Liver (tissue), 9 donors: ENCODE results near the gene LATS2. TPM values are rescaled to one million over a fixed set of nuclear protein-coding genes. Genes with fewer than 3 reads are reported as not detected.

ENCODE experiments used
- DNase-seq: peaks from one replicate; pipeline ENCODE4 v3.0.0-alpha.2; 2017; ENCODE audit warnings: low spot score
- H3K27ac ChIP-seq, 2 donors: one replicate each; pipeline ENCODE4 v1.7.0; 2013; ENCODE audit warnings: inconsistent platforms in 2 of 2, low read length in 2 of 2, control low read depth in 1 of 2, low read depth in 1 of 2, mild to moderate bottlenecking in 1 of 2
- H3K27me3 ChIP-seq, 4 donors: one replicate each; pipeline versions ENCODE4 v1.6.1 to v1.7.0; 2013; ENCODE audit warnings: low read length in 3 of 4, inconsistent platforms in 1 of 4, mild to moderate bottlenecking in 1 of 4, moderate library complexity in 1 of 4; ENCODE audit not compliant: control insufficient read depth in 4 of 4, insufficient read depth in 4 of 4
- H3K36me3 ChIP-seq, 4 donors: one replicate each; pipeline versions ENCODE4 v1.6.1 to v1.7.0; 2013; ENCODE audit warnings: low read length in 3 of 4, mild to moderate bottlenecking in 3 of 4, low read depth in 1 of 4, moderate library complexity in 1 of 4; ENCODE audit not compliant: control insufficient read depth in 4 of 4, insufficient read depth in 3 of 4
- H3K4me1 ChIP-seq, 4 donors: one replicate each; pipeline versions ENCODE4 v1.6.1 to v1.7.0; 2013; ENCODE audit warnings: low read length in 3 of 4, mild to moderate bottlenecking in 3 of 4, moderate library complexity in 1 of 4; ENCODE audit not compliant: control insufficient read depth in 4 of 4, insufficient read depth in 4 of 4
- H3K4me3 ChIP-seq, 3 donors: one replicate each; pipeline versions ENCODE4 v1.6.1 to v1.7.0; 2013; ENCODE audit warnings: low read length in 3 of 3, control low read depth in 1 of 3, low read depth in 1 of 3, mild to moderate bottlenecking in 1 of 3
- H3K9ac ChIP-seq, 2 donors: one replicate each; pipeline ENCODE4 v1.7.0; 2013; ENCODE audit warnings: low read length in 2 of 2, mild to moderate bottlenecking in 2 of 2, moderate library complexity in 2 of 2, control low read depth in 1 of 2, low read depth in 1 of 2
- H3K9me3 ChIP-seq, 4 donors: one replicate each; pipeline versions ENCODE4 v1.6.1 to v1.7.0; 2013; ENCODE audit warnings: low read length in 3 of 4; ENCODE audit not compliant: control insufficient read depth in 4 of 4
- FOXA1 ChIP-seq: IDR thresholded peaks from 2 replicates; pipeline ENCODE4 v1.6.1; 2016; ENCODE audit warnings: antibody characterized with exemption
- FOXA2 ChIP-seq: IDR thresholded peaks from 2 replicates; pipeline ENCODE4 v1.6.1; 2016; ENCODE audit warnings: antibody characterized with exemption
- GABPA ChIP-seq, 2 donors: IDR thresholded peaks in 1 of 2; conservative IDR thresholded peaks in 1 of 2; 2 replicates each; pipeline ENCODE4 v1.6.1; 2016; ENCODE audit warnings: antibody characterized with exemption in 2 of 2, mild to moderate bottlenecking in 1 of 2, moderate library complexity in 1 of 2
- HNF4A ChIP-seq, 2 donors: conservative IDR thresholded peaks; 2 replicates each; pipeline ENCODE4 v1.6.1; 2016; ENCODE audit warnings: antibody characterized with exemption in 2 of 2, mild to moderate bottlenecking in 2 of 2
- JUND ChIP-seq, 2 donors: IDR thresholded peaks; 2 replicates each; pipeline ENCODE4 v1.6.1; 2016; ENCODE audit warnings: antibody characterized with exemption in 2 of 2
- NR2F2 ChIP-seq: IDR thresholded peaks from 2 replicates; pipeline ENCODE4 v1.6.1; 2016; ENCODE audit warnings: antibody characterized with exemption
- TAF1 ChIP-seq: conservative IDR thresholded peaks from 2 replicates; pipeline ENCODE4 v1.6.1; 2016; ENCODE audit warnings: antibody characterized with exemption, mild to moderate bottlenecking
- YY1 ChIP-seq: IDR thresholded peaks from 2 replicates; pipeline ENCODE4 v1.6.1; 2016; ENCODE audit warnings: antibody characterized with exemption, mild to moderate bottlenecking
- WGBS: extraction: QIAGEN DNeasy Blood & Tissue Kit; methylation state at CpG from one replicate; pipeline ENCODE4 v1.1.7; 2013; 5-methylcytosine and 5-hydroxymethylcytosine counted together
- polyA plus RNA-seq, 2 donors: library from polyadenylated mRNA; stranded (reverse) in 1 of 2; unstranded in 1 of 2; fragments of 200-250 nt in 1 of 2; fragments of >200 nt in 1 of 2; fragmentation: Nextera tagmentation in 1 of 2; extraction: Ambion mirVana in 1 of 2; gene quantifications; one replicate each; pipeline versions ENCODE4 v1.2.1 to v1.2.3, GENCODE V29; 2013 to 2015
- total RNA-seq, 2 donors: library from RNA; depleted of rRNA; stranded (reverse); fragments of >200 nt; gene quantifications; one replicate each; pipeline ENCODE4 v1.2.3, GENCODE V29; 2014
- TF ChIP-seq, protein P1 (sequence below): IDR thresholded peaks from 2 replicates; pipeline ENCODE4 v1.6.1; 2016; ENCODE audit warnings: antibody characterized with exemption
- TF ChIP-seq, protein P2 (sequence below): fragments of 150-350 bp; IDR thresholded peaks from 2 replicates; pipeline ENCODE4 v1.5.1; 2017; ENCODE audit warnings: improper control_type of control experiment, low read depth, low read length; ENCODE audit not compliant: missing input control
- TF ChIP-seq, protein P3 (sequence below): IDR thresholded peaks from 2 replicates; pipeline ENCODE4 v1.6.1; 2016; ENCODE audit warnings: antibody characterized with exemption
- TF ChIP-seq, protein P4 (sequence below): IDR thresholded peaks from 2 replicates; pipeline ENCODE4 v1.6.1; 2016; ENCODE audit warnings: antibody characterized with exemption, mild to moderate bottlenecking
- TF ChIP-seq, protein P5 (sequence below): IDR thresholded peaks from 2 replicates; pipeline ENCODE4 v1.6.1; 2016; ENCODE audit warnings: antibody characterized with exemption
- donor health status: healthy.
- donor health status: healthy.
- donor health status: healthy.
- donor health status: healthy.
- donor health status: healthy.

LATS2 gene
- total and polyA plus RNA-seq, 4 donors: 1.6 to 7.0 (median 4.4) TPM

DNA sequence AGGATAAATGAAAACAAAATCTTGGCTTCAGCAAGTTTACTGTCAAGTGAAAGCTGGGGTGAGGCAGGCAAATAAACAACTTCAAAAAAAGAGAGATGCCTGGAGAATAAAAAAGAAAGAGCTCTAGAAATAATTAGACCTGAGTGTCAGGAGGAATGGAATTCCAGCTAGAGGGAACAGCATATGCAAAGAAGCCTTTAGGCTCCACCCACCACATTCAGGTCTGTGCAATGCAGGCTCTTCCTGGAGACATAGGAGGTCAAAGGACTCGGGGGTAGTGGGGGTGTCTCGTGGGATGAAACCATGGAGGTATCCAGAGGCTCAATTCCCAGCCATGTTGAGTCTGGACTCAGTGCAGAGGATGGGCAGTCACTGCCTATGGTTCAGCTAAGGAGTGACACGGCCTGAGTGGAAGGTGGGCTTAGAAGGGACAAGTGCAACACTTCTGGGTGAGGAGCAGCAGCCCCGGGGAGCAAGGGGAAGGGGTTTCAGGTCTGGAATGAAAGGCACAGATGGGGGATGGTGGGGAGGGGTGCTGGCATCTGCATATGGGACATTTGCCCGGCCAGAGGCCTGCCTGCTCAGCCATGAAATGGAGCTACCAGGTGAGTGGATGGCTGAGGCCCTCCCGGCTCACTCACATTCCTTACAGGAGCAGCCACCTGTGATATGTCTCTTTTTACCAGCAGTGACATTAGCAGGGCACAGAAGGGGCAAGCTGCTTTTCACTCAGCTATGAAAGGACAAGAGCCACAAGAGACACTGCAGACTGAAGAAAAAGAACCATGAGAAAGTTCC is 12.3 kb downstream of the LATS2 start:
- H3K4me1 ChIP-seq: peaks cover 0 to 1% (median 1%) of the 10 kb centered on the region in 4 donors
- no peak for TF ChIP-seq YY1
- no peak for TF ChIP-seq FOXA2
- TF ChIP-seq, protein P1, sequence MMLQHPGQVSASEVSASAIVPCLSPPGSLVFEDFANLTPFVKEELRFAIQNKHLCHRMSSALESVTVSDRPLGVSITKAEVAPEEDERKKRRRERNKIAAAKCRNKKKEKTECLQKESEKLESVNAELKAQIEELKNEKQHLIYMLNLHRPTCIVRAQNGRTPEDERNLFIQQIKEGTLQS: no peak
- TF ChIP-seq, protein P2, sequence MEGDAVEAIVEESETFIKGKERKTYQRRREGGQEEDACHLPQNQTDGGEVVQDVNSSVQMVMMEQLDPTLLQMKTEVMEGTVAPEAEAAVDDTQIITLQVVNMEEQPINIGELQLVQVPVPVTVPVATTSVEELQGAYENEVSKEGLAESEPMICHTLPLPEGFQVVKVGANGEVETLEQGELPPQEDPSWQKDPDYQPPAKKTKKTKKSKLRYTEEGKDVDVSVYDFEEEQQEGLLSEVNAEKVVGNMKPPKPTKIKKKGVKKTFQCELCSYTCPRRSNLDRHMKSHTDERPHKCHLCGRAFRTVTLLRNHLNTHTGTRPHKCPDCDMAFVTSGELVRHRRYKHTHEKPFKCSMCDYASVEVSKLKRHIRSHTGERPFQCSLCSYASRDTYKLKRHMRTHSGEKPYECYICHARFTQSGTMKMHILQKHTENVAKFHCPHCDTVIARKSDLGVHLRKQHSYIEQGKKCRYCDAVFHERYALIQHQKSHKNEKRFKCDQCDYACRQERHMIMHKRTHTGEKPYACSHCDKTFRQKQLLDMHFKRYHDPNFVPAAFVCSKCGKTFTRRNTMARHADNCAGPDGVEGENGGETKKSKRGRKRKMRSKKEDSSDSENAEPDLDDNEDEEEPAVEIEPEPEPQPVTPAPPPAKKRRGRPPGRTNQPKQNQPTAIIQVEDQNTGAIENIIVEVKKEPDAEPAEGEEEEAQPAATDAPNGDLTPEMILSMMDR: no peak
- no peak for TF ChIP-seq TAF1
- TF ChIP-seq, protein P3, sequence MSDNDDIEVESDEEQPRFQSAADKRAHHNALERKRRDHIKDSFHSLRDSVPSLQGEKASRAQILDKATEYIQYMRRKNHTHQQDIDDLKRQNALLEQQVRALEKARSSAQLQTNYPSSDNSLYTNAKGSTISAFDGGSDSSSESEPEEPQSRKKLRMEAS: no peak
- no peak for TF ChIP-seq JUND (IDR thresholded peaks at IDR 0.05)
- no peak for TF ChIP-seq GABPA (IDR thresholded peaks at IDR 0.05 in 1 of 2, conservative IDR thresholded peaks at IDR 0.05 in 1 of 2)
- TF ChIP-seq, protein P4, sequence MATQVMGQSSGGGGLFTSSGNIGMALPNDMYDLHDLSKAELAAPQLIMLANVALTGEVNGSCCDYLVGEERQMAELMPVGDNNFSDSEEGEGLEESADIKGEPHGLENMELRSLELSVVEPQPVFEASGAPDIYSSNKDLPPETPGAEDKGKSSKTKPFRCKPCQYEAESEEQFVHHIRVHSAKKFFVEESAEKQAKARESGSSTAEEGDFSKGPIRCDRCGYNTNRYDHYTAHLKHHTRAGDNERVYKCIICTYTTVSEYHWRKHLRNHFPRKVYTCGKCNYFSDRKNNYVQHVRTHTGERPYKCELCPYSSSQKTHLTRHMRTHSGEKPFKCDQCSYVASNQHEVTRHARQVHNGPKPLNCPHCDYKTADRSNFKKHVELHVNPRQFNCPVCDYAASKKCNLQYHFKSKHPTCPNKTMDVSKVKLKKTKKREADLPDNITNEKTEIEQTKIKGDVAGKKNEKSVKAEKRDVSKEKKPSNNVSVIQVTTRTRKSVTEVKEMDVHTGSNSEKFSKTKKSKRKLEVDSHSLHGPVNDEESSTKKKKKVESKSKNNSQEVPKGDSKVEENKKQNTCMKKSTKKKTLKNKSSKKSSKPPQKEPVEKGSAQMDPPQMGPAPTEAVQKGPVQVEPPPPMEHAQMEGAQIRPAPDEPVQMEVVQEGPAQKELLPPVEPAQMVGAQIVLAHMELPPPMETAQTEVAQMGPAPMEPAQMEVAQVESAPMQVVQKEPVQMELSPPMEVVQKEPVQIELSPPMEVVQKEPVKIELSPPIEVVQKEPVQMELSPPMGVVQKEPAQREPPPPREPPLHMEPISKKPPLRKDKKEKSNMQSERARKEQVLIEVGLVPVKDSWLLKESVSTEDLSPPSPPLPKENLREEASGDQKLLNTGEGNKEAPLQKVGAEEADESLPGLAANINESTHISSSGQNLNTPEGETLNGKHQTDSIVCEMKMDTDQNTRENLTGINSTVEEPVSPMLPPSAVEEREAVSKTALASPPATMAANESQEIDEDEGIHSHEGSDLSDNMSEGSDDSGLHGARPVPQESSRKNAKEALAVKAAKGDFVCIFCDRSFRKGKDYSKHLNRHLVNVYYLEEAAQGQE: no peak
- TF ChIP-seq NR2F2: no peak
- TF ChIP-seq FOXA1: no peak
- no peak for TF ChIP-seq HNF4A (conservative IDR thresholded peaks at IDR 0.05)
- TF ChIP-seq, protein P5, sequence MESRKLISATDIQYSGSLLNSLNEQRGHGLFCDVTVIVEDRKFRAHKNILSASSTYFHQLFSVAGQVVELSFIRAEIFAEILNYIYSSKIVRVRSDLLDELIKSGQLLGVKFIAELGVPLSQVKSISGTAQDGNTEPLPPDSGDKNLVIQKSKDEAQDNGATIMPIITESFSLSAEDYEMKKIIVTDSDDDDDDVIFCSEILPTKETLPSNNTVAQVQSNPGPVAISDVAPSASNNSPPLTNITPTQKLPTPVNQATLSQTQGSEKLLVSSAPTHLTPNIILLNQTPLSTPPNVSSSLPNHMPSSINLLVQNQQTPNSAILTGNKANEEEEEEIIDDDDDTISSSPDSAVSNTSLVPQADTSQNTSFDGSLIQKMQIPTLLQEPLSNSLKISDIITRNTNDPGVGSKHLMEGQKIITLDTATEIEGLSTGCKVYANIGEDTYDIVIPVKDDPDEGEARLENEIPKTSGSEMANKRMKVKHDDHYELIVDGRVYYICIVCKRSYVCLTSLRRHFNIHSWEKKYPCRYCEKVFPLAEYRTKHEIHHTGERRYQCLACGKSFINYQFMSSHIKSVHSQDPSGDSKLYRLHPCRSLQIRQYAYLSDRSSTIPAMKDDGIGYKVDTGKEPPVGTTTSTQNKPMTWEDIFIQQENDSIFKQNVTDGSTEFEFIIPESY: no peak
- H3K4me3 ChIP-seq: no peak overlapping the region
- no peak for DNase-seq
- H3K27me3 ChIP-seq: no peaks in the 10 kb centered on the region
- no peak overlapping the region for H3K27ac ChIP-seq
- H3K36me3 ChIP-seq: no peaks in the 10 kb centered on the region
- H3K9ac ChIP-seq: no peak overlapping the region
- H3K9me3 ChIP-seq: no peaks in the 10 kb centered on the region
- 92% methylated on average over 6 of the region's 6 CpGs for WGBS
